ENCODE data around the gene RASGRF1.
"Not testable (repeated sequence)": the region's sequence is repeated elsewhere in the genome, so short reads cannot be mapped to it uniquely, and the experiment has no call there.

Gene RASGRF1

DNA sequence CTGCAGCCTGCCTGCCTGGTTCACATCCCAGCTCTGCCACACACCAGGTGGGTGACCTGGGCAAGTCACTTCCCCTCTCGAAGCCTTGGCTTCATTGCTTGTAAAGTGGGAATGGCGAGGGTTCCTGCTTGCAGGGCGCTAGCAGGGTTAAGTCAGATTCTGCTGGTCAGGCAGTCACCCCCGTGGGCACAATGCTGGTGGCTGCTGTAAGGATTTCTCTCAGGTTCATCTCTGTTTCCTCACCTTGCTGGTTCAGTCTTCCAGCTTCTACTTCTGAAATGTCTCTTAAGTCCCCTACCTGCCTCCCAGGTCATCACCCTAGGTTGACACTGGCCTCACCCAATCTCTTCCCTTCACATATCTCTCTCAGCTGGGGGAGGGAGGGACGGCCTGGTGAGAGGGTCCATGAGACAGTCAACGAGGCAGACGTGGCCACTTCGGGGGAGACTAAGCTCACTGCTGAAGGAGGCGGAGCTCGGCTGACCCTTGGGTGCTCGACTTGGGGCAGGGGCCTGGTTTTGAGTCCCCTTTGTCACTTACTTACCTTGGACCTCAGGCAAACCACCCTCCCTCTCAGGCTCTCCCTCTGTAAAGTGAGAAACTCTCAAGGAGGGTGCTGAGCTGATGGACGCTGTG, 157.3 kb downstream of the RASGRF1 start:
- no peak for TF ChIP-seq ZFX (IDR thresholded peaks at IDR 0.05)
- TF ChIP-seq, protein P1, sequence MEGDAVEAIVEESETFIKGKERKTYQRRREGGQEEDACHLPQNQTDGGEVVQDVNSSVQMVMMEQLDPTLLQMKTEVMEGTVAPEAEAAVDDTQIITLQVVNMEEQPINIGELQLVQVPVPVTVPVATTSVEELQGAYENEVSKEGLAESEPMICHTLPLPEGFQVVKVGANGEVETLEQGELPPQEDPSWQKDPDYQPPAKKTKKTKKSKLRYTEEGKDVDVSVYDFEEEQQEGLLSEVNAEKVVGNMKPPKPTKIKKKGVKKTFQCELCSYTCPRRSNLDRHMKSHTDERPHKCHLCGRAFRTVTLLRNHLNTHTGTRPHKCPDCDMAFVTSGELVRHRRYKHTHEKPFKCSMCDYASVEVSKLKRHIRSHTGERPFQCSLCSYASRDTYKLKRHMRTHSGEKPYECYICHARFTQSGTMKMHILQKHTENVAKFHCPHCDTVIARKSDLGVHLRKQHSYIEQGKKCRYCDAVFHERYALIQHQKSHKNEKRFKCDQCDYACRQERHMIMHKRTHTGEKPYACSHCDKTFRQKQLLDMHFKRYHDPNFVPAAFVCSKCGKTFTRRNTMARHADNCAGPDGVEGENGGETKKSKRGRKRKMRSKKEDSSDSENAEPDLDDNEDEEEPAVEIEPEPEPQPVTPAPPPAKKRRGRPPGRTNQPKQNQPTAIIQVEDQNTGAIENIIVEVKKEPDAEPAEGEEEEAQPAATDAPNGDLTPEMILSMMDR (conservative IDR thresholded peaks at IDR 0.05), result no peak
- peak overlapping the region; percentile 86 for H3K27ac ChIP-seq

DNA sequence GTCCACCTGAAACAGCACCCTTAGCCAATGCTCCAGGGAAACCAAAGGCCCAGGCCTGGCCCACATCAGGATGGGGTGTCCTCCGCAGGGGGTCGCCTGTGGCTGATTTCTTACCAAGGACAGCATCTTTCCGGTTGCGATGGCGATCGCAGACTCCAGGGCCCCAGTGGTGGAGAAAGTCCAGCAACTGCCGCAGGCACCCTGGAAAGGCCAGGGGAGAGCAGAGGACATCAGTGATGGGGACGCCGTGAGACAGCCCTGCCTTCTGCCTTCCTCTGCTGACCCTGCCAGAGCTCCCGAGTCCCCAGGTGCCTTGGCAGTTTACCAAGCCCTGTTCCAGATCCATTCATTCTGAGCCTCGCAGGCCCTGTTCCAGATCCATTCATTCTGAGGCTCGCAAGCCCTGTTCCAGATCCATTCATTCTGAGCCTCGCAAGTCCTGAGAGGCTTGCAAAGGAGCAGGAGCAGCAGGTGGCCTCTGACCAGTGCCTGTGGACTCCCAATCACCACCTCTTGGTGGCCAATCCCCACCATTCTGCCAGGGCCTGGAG, 158.2 kb downstream of the RASGRF1 start:
- peak overlapping the region; percentile 86 for H3K27ac ChIP-seq
- TF ChIP-seq, protein P1 (conservative IDR thresholded peaks at IDR 0.05), result no peak

DNA sequence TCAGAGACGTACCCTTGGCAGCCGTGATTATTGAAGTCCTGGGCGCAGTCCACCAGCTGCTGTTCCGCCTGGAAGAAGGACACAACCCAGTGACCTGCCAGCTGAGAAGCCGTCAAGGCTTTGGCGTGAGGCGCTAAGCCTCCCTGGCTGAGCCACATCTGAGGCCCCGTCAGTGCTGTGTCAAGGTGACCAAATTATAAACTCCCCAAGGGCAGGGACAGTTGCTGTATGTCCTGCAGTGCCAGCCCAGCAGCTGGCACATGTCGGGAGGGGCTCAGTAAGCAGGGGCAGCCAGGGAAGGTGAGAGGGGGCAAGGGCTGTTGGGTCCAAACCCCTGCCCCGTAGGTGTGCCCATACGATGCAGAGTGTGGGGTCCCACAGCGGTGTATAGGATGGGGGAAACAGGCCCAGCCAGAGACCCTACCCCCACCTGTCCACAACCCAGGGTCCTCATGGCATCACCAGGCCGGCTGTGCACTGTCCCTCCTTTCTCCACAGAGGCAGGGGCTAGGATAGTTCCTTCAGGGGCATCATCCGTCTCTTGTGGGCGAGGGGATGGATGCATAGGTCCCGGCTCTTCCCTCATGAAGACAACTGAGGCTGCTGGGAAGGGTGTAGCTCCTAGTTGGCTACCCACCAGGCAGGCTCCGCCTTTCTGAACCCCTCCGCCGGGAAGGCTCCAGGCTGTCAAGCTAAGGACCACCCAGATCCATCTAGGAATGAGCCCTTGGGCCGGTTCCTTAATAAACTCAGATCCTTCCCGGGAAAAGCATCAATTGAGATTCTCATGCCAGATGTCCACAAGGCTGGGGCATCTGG, 158.9 kb downstream of the RASGRF1 start:
- no peak; the same call in 1 of the 2 replicates for TF ChIP-seq ZFX (IDR thresholded peaks at IDR 0.05)
- TF ChIP-seq, protein P1 (conservative IDR thresholded peaks at IDR 0.05), result no peak
- peak overlapping the region; percentile 86 for H3K27ac ChIP-seq

DNA sequence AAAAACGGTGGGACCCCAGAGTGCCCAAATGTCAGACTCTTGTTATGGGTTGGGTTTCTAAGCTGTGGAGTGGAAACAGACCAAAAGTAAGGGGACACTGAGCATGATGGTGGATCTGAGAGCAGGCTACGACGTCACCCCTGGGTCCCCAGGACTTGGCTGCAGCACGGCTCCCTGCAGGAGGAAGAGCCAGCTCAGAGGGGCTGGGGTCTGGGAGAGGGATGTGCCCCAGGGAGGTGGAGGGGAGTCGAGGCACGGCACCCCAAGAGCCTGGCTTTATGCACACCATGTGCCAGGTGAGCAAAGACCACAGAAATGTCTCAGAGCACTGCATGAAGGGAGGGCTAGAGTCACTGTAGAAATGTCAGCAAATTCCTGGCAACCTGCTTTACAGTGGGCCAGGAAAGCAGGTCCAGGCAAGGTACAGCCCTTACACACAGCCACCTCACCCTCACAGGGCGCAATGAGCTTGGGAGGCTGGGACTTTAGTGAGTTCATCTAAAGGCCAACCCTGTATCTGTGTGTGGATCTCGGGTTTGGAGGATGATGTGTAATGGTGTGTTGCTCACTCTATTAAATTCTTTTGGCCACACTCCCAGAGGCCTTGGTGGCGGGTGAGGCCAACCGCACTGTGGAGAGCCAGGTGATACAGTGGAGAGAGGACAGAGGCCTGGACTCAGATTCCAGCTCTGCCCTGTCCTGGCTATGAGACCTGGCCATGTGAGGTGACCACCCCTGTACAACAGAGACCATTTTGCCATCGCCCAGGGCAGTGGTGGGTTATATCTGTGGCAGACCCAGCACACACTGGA, 159.8 kb downstream of the RASGRF1 start:
- H3K27ac ChIP-seq, result peak overlapping the region; percentile 86
- TF ChIP-seq ZFX (IDR thresholded peaks at IDR 0.05), result peak; percentile 57; the same call in 1 of the 2 replicates
- TF ChIP-seq, protein P1 (conservative IDR thresholded peaks at IDR 0.05), result no peak

DNA sequence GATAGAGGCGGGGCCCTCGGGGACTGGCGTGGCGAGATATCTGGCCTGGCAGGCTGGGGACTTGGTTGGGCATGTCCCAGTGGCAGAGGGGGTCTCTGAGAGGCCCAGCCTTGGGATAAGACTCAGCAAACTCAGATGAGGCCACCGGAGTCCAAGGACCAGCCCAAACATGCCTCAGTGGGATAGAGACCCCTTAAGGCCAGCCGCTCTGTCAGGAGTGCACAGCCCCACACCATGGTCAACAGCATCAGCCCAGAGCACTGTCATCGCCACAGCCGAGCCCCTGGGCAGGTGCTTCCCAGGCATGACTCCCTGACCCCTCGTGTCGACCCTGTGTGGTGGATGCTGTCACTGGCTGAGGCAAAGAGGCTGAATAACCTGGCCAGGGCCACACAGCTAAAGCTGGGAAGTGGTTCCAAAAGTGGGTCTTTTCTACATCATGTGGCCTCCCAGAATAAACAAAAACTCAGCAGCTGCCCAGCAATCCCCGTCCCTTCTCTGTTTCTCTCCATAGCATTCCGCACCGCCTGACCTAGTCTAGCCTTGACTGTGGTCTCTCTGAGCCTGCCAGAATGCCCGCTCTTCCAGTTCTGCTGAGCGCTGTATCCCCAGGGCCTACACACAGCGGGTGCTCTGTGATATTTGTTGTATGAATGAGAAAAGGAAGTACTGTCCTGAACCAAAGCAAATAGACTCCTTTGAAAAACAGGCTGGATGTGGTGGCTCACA, 160.9 kb downstream of the RASGRF1 start:
- TF ChIP-seq, protein P1 (conservative IDR thresholded peaks at IDR 0.05), result no peak
- TF ChIP-seq ZFX (IDR thresholded peaks at IDR 0.05), result no peak
- peak overlapping the region; percentile 86 for H3K27ac ChIP-seq

DNA sequence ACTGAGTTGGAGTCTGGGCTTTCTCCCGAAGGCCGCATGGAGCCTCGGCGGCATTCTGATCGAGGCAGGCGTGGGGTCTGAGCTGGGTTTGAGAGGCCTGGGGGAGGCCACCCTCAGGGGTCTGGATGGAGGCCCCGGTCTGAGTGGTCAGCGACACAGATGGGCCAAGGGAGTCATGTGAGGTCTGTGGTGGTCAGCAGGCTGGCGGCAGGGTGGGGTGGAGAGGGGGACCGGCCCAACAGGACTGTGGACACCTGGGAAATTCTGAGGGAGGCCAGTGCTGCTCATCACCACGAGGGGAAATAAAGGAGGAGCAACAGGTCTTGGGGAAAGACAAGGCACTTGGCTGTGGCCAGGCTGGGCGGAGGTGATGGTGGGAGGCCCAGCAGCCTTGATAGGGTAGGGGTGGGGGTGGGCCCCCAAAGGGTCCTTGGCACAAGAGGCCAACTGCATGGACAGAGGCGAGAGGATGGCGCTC, 161.9 kb downstream of the RASGRF1 start:
- TF ChIP-seq, protein P1 (conservative IDR thresholded peaks at IDR 0.05), result no peak
- TF ChIP-seq ZFX (IDR thresholded peaks at IDR 0.05), result no peak
- peak overlapping the region; percentile 86; the same call in 1 of the 2 replicates for H3K27ac ChIP-seq

DNA sequence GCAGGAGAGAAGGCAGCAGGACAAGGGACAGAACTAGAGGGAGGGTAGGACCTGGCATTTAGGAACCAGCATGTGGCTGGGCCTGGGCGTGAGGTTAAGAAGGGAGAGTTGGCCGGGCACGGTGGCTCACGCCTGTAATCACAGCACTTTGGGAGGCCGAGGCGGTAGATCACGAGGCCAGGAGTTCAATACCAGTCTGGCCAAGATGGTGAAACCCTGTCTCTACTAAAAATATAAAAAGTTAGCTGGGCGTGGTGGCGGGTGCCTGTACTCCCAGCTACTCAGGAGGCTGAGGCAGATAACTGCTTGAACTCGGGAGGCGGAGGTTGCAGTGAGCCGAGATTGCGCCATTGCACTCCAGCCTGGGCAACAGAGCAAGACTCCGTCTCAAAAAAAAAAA, 162.4 kb downstream of the RASGRF1 start:
- H3K27ac ChIP-seq, result not testable (repeated sequence)

Data from C4-2B (cell line).